Neural progenitor cell (in vitro differentiated cells): ENCODE data around the gene PRRC2C.

Experiments
- EZH2 ChIP-seq: fragments of 200-600 bp; sonication (generic); IDR thresholded peaks from 2 replicates; pipeline ENCODE4 v1.6.1; 2017; ENCODE audit warnings: antibody characterized with exemption, mild to moderate bottlenecking, moderate library complexity
- EZH2phosphoT487 ChIP-seq: fragments of 200-600 bp; sonication (generic); IDR thresholded peaks from 2 replicates; pipeline ENCODE4 v1.6.1; 2017; ENCODE audit warnings: antibody characterized with exemption
- TF ChIP-seq, protein P1 (sequence below): fragments of 200-600 bp; sonication (generic); IDR thresholded peaks from 2 replicates; pipeline ENCODE4 v1.5.1; 2017; ENCODE audit warnings: antibody characterized with exemption, mild to moderate bottlenecking

DNA sequence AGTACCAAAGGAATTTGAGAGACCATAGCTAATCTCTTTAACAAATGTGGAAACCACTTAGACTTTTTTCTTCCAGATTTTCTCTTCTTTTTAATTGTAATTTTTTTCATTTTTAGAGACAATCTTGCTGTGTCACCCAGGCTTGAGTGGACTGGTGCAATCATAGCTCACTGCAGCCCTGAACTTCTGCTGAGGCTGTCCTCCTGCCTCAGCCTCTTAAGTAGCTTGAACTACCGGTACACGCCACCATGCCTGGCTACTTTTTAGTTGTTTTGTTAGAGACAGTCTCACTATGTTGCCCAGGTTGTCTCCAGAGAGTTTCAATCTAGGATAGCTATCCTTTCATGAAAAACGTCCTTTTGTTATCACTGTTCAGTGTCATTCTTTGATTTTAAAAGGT, 15.0 kb downstream of the PRRC2C start:
- TF ChIP-seq, protein P1, sequence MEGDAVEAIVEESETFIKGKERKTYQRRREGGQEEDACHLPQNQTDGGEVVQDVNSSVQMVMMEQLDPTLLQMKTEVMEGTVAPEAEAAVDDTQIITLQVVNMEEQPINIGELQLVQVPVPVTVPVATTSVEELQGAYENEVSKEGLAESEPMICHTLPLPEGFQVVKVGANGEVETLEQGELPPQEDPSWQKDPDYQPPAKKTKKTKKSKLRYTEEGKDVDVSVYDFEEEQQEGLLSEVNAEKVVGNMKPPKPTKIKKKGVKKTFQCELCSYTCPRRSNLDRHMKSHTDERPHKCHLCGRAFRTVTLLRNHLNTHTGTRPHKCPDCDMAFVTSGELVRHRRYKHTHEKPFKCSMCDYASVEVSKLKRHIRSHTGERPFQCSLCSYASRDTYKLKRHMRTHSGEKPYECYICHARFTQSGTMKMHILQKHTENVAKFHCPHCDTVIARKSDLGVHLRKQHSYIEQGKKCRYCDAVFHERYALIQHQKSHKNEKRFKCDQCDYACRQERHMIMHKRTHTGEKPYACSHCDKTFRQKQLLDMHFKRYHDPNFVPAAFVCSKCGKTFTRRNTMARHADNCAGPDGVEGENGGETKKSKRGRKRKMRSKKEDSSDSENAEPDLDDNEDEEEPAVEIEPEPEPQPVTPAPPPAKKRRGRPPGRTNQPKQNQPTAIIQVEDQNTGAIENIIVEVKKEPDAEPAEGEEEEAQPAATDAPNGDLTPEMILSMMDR, result no peak
- TF ChIP-seq EZH2 (no peak), EZH2phosphoT487 (no peak)
